Astrocyte of the spinal cord (primary cell): ENCODE results near the gene MACF1.
"Not testable (repeated sequence)": the region's sequence is repeated elsewhere in the genome, so short reads cannot be mapped to it uniquely, and the experiment has no call there.

Experiments
- DNase-seq: peaks from one replicate; pipeline ENCODE4 v3.0.0; 2011; ENCODE audit warnings: low read depth, low spot score
- H3K4me3 ChIP-seq: 2 replicates; pipeline ENCODE4 v1.5.1; 2011; ENCODE audit warnings: low read depth, mild to moderate bottlenecking, low read length, moderate library complexity
- in situ Hi-C: cut with HindIII; loops from 2 replicates; pipeline ENCODE4 v1.10.0; 2017; ENCODE audit warnings: low sequenced_read_pairs
- TF ChIP-seq, protein P1 (sequence below): IDR thresholded peaks from 2 replicates; pipeline ENCODE4 v1.5.1; 2012; ENCODE audit warnings: low read depth, mild to moderate bottlenecking, low read length, inconsistent platforms

Gene MACF1

DNA sequence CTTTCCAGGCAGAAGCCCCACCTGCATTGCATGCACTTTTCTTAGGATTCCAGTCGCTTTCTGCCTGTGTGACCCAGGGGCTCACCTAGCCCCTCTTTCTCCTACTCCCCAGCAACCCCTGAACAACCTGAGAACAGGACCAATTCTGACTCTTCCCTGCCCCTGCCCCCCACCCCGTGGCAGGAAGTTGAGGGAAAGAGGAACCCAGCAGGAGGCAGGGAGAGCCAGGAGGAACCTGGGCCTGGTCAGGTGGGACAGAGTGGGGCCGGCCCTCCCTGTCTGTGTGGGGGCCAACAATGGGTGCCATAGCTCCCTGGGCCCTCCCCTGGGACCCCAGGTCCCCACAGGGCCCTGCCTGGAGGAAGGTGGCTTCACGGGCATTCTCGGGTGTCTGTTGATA is 293.1 kb downstream of the MACF1 start:
- TF ChIP-seq, protein P1, sequence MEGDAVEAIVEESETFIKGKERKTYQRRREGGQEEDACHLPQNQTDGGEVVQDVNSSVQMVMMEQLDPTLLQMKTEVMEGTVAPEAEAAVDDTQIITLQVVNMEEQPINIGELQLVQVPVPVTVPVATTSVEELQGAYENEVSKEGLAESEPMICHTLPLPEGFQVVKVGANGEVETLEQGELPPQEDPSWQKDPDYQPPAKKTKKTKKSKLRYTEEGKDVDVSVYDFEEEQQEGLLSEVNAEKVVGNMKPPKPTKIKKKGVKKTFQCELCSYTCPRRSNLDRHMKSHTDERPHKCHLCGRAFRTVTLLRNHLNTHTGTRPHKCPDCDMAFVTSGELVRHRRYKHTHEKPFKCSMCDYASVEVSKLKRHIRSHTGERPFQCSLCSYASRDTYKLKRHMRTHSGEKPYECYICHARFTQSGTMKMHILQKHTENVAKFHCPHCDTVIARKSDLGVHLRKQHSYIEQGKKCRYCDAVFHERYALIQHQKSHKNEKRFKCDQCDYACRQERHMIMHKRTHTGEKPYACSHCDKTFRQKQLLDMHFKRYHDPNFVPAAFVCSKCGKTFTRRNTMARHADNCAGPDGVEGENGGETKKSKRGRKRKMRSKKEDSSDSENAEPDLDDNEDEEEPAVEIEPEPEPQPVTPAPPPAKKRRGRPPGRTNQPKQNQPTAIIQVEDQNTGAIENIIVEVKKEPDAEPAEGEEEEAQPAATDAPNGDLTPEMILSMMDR: no peak
- no peak overlapping the region for H3K4me3 ChIP-seq
- no peak for DNase-seq
- in situ Hi-C loops: no loop called here

- DNase-seq, H3K4me3 ChIP-seq, in situ Hi-C loops: not testable (repeated sequence)
These were observed 293.7 kb downstream of the MACF1 start for GRCh38 chr1:39498096-39498710.

DNA sequence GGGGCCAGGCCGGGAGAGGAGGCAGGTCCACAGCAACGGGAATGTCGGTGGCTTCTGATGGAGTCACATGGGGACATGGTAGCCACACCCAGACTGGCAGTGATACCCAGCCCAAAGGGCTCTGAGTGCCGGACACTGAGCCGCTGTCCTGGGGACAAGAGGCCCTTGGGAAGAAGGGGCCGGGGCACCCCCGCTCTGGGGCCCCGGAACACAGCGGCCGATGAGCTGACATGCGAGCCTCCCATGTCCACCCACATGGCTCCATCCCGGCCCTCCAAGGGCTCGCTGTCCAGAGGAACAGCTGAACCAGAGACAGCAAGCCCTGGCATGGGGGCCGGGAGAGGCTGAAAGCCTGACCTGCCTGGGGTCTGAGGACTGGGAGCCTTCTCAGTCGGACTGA is 294.3 kb downstream of the MACF1 start:
- in situ Hi-C loops, DNase-seq, H3K4me3 ChIP-seq: not testable (repeated sequence)

GRCh38 chr1:39499668-39500067 is 295.2 kb downstream of the MACF1 start:
- DNase-seq: no peak
- no peak overlapping the region for H3K4me3 ChIP-seq
- in situ Hi-C loops: no loop called here
- TF ChIP-seq, protein P1: no peak

DNA sequence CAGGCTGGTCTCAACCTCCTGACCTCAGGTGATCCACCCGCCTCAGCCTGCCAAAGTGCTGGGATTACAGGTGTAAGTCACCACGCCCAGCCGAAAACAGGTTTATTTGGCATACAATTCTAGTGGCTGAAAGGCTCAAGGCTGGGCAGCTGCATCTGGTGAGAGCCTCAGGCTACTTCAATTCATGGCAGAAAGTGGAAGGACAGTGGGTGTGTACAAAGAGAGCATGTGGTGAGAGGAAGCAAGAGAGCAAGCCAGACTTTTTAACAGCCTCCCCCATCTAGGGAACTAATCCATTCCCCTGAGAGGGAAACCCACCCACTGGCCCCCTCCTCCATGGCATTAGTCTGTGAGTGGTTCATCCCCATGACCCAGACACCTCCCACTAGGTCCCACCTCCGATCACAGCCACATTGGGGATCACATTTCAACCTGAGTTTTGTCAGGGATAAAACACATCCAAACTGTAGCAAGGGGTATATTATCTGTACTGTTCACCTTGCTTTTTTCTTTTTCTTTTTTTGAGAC is 296.4 kb downstream of the MACF1 start:
- TF ChIP-seq, protein P1: no peak
- no peak for DNase-seq
- H3K4me3 ChIP-seq: no peak overlapping the region
- in situ Hi-C loops: no loop called here

DNA sequence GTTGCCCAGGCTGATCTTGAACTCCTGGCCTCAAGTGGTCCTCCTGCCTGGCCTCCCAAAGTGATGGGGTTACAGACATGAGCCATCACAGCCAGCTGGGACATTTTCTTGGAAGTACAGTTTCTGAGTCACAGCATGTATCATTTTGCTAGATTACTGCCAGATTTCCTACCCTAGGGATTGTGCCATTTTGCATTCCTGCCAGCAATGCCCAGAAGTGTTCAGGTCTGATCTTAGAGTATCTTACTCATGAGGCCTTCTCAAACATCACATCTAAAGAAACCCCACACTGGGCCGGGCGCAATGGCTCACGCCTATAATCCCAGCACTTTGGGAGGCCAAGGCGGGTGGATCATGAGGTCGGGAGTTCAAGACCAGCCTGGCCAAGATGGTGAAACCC is 297.2 kb downstream of the MACF1 start:
- DNase-seq: no peak
- TF ChIP-seq, protein P1: no peak
- in situ Hi-C loops: no loop called here
- no peak overlapping the region for H3K4me3 ChIP-seq

DNA sequence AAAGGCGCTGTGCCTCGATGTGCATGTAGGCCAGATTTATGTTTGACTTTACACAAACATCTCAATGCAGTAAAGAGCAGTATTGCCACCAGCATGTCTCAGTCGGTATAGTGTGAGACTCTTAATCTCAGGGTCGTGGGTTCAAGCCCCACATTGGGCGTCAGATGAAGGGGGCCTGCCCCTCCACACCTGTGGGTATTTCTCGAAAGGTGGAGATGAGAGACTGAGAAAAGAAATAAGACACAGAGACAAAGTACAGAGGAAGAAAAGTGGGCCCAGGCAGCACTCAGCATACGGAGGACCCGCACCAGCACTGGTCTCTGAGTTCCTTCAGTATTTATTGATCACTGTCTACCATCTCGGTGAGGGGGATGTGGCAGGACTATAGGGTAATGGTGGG is 299.9 kb downstream of the MACF1 start:
- H3K4me3 ChIP-seq, in situ Hi-C loops, DNase-seq: not testable (repeated sequence)

DNA sequence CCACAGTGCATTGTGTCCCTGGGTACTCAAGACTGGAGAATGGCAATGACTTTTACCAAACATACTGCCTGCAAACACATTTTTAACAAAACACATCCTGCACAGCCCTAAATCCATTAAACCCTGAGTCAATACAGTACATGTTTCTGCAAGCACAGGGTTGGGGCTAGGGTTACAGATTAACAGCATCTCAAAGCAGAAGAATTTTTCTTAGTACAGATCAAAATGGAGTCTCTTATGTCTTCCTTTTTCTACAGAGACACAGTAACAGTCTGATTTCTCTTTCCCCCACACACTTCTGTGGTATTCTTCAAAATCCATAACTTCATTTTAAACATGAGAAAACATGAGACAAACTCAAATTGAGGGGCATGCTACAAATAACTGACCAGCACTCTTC is 300.8 kb downstream of the MACF1 start:
- TF ChIP-seq, protein P1: no peak

More for the DNA sequence above, 300.8 kb downstream of the MACF1 start:
- DNase-seq: no peak
- in situ Hi-C loops: no loop called here
- H3K4me3 ChIP-seq: no peak overlapping the region
